ENCODE results near the gene HDHD2. TPM values are rescaled to one million over a fixed set of nuclear protein-coding genes. Genes with fewer than 3 reads are reported as not detected.

Gene HDHD2
- polyA plus RNA-seq, 3 donors: 10.6 to 38.1 (median 30.6) TPM

DNA sequence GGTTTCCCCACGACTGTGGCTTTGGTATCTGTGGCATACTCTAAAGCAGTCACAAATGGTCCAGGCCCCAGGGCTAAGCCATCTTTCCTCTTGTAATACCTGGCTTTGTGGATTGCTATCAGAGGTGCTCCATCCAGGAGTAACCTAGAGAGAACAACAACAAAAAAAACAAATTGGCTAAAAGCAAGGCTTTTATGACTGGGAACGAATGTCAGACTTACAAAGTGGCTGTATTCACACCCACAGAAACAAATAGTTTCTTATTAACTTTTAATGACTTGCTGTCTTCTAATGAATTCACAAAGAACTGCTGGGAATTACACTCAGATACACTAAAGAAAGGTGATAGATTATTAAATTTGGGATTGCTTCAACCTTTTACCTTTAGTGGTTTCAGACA lies 35.1 kb downstream of the HDHD2 start:
- Histone ChIP-seq H3K27me3 (ENCODE audit: control insufficient read depth in 2 of 2, insufficient read depth in 2 of 2, low read length in 2 of 2) (no peaks in the 10 kb centered on the region), H2AFZ (ENCODE audit: insufficient read depth, low read depth, low read length, poor library complexity, severe bottlenecking) (no peak overlapping the region), H3K36me3 (replicated peaks in 1 of 2; ENCODE audit: control insufficient read depth in 1 of 2, insufficient read depth in 2 of 2, low read length in 2 of 2) (peaks cover 37 to 82% of the 10 kb centered on the region in 2 donors), H3K79me2 (ENCODE audit: insufficient read depth, low read length) (no peaks in the 10 kb centered on the region), H3K4me1 (ENCODE audit: control insufficient read depth in 1 of 2, insufficient read depth in 2 of 2, low read length in 2 of 2) (no peaks in the 10 kb centered on the region), H3K4me2 (replicated peaks; ENCODE audit: extremely low read depth, low read length, poor library complexity, severe bottlenecking) (no peak overlapping the region), H3K27ac (ENCODE audit: low read depth in 1 of 2, low read length in 2 of 2) (no peak overlapping the region), H4K20me1 (ENCODE audit: insufficient read depth, low read length) (no peaks in the 10 kb centered on the region), H3K9ac (ENCODE audit: insufficient read depth, low read length, poor library complexity, severe bottlenecking) (no peak overlapping the region), H3K4me3 (replicated peaks in 1 of 3; ENCODE audit: low read depth in 2 of 3, low read length in 3 of 3) (no peak overlapping the region), H3K9me3 (replicated peaks in 1 of 2; ENCODE audit: control insufficient read depth in 1 of 2, insufficient read depth in 1 of 2, low read length in 2 of 2) (no peaks in the 10 kb centered on the region)
- no peak overlapping the region for H3K27ac Mint-ChIP-seq
- no peaks in the 10 kb centered on the region for H3K27me3 Mint-ChIP-seq (ENCODE audit: low read depth in 3 of 3)
- no peak for DNase-seq
- peaks cover 67 to 74% of the 10 kb centered on the region in 2 donors for H3K36me3 Mint-ChIP-seq
- no peak overlapping the region for H3K4me3 Mint-ChIP-seq
- 100% methylated on average over 1 of the region's 2 CpGs for WGBS (ENCODE audit: insufficient coverage)
- no peaks in the 10 kb centered on the region for H3K9me3 Mint-ChIP-seq
- intact Hi-C loops (cut with micrococcal nuclease): no loop called here
- no peaks in the 10 kb centered on the region for H3K4me1 Mint-ChIP-seq
- TF ChIP-seq, protein P1, sequence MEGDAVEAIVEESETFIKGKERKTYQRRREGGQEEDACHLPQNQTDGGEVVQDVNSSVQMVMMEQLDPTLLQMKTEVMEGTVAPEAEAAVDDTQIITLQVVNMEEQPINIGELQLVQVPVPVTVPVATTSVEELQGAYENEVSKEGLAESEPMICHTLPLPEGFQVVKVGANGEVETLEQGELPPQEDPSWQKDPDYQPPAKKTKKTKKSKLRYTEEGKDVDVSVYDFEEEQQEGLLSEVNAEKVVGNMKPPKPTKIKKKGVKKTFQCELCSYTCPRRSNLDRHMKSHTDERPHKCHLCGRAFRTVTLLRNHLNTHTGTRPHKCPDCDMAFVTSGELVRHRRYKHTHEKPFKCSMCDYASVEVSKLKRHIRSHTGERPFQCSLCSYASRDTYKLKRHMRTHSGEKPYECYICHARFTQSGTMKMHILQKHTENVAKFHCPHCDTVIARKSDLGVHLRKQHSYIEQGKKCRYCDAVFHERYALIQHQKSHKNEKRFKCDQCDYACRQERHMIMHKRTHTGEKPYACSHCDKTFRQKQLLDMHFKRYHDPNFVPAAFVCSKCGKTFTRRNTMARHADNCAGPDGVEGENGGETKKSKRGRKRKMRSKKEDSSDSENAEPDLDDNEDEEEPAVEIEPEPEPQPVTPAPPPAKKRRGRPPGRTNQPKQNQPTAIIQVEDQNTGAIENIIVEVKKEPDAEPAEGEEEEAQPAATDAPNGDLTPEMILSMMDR (IDR thresholded peaks at IDR 0.05): no peak

DNA sequence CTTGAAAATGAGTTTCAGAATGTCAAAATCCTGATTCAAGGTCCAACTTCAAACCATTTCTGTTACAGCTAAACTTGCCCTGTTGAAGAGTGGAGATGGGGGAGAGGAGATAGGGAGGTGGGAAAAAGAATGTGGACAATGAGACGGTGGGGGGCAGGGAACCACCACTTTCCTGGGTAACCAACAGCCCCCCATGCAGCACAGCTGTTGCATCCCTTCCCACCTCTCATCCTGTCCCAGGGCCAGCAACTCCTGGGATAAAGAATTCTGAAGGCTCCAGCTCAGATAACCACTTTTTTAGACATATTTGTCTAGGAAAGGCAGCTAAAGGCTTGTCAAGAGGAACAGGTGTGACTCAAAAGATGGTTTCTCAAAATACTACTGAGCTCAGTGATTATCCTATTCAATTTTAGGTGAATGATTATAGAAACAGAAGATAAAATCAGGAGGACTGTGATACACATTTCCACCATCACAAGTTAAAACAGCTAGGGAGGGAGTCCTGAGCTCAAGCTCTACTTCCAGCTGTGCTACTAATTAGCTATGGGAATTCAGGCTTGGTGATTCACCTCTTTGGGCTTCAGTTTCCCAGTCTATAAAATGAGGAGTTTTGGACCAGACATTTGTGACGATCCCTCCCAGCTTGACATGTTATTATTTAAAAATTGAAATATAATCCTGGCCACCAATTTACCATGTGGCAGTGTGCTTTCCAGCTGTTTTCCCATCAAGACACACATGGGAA lies 36.3 kb downstream of the HDHD2 start:
- Mint-ChIP-seq H3K4me3 (no peak overlapping the region), H3K9me3 (peaks cover 0 to 2% (median 0%) of the 10 kb centered on the region in 7 donors), H3K27ac (no peak overlapping the region), H3K4me1 (no peaks in the 10 kb centered on the region), H3K27me3 (ENCODE audit: low read depth in 3 of 3) (no peaks in the 10 kb centered on the region), H3K36me3 (peaks cover 67 to 73% of the 10 kb centered on the region in 2 donors)
- H3K27ac ChIP-seq (ENCODE audit: low read depth in 1 of 2, low read length in 2 of 2): no peak overlapping the region
- peaks cover 45 to 82% of the 10 kb centered on the region in 2 donors for H3K36me3 ChIP-seq (replicated peaks in 1 of 2; ENCODE audit: control insufficient read depth in 1 of 2, insufficient read depth in 2 of 2, low read length in 2 of 2)
- H3K4me1 ChIP-seq (ENCODE audit: control insufficient read depth in 1 of 2, insufficient read depth in 2 of 2, low read length in 2 of 2): no peaks in the 10 kb centered on the region
- no peak overlapping the region for H3K9ac ChIP-seq (ENCODE audit: insufficient read depth, low read length, poor library complexity, severe bottlenecking)
- TF ChIP-seq, protein P1 (IDR thresholded peaks at IDR 0.05): no peak
- H3K27me3 ChIP-seq (ENCODE audit: control insufficient read depth in 2 of 2, insufficient read depth in 2 of 2, low read length in 2 of 2): no peaks in the 10 kb centered on the region
- H3K4me2 ChIP-seq (replicated peaks; ENCODE audit: extremely low read depth, low read length, poor library complexity, severe bottlenecking): no peak overlapping the region
- no peaks in the 10 kb centered on the region for H3K79me2 ChIP-seq (ENCODE audit: insufficient read depth, low read length)
- H3K4me3 ChIP-seq (replicated peaks in 1 of 3; ENCODE audit: low read depth in 2 of 3, low read length in 3 of 3): no peak overlapping the region
- DNase-seq: no peak
- no peaks in the 10 kb centered on the region for H4K20me1 ChIP-seq (ENCODE audit: insufficient read depth, low read length)
- H3K9me3 ChIP-seq (replicated peaks in 1 of 2; ENCODE audit: control insufficient read depth in 1 of 2, insufficient read depth in 1 of 2, low read length in 2 of 2): no peaks in the 10 kb centered on the region
- no peak overlapping the region for H2AFZ ChIP-seq (ENCODE audit: insufficient read depth, low read depth, low read length, poor library complexity, severe bottlenecking)
- intact Hi-C loops (cut with micrococcal nuclease): no loop called here
- WGBS (ENCODE audit: insufficient coverage): no CpG with 5 or more reads among the region's 2 CpGs
